ENCODE measurements around the gene FRG2. TPM values are rescaled to one million over a fixed set of nuclear protein-coding genes. Genes with fewer than 3 reads are reported as not detected.
"Not testable (repeated sequence)": the region's sequence is repeated elsewhere in the genome, so short reads cannot be mapped to it uniquely, and the experiment has no call there.

FRG2 gene
- total RNA-seq, 1 experiment from 2014 or later = not detected

DNA sequence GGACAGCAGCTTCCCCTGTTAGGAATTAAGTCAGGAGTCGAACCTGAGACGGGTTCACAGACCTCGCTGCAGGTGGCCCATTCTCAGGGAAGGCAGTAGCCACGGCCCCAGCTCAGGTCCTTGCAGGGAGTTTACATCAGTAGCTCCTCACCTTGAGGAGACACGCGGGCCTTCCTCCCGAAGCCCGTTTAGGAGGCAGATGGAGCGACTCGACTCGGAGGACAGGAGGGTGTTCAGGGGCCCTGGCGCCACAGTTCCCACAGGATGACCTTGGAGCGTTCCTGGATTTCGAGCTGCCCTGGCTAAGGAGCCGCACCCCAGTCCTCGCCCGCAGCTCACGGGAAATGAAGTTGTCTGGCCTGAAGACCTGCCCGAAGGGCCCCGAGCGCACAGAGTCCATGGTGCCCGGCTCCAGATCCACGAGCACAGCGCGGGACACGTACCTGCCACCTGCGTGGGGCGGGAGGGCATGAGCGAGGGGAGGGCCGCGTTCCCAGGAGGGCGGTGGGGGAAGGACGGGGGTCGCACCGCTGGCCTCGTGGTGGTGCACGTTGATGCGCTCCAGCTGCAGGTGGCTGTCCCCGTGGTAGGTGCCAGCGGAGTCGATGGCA is 43.0 kb downstream of the FRG2 start:
- H3K27me3 ChIP-seq (replicated peaks); H3K27ac ChIP-seq; H3K36me3 ChIP-seq; DNase-seq (ENCODE audit: low read depth in 1 of 2, low spot score in 2 of 2); H3K9me3 ChIP-seq (replicated peaks); H3K4me3 ChIP-seq; H3K4me1 ChIP-seq (replicated peaks): not testable (repeated sequence)

DNA sequence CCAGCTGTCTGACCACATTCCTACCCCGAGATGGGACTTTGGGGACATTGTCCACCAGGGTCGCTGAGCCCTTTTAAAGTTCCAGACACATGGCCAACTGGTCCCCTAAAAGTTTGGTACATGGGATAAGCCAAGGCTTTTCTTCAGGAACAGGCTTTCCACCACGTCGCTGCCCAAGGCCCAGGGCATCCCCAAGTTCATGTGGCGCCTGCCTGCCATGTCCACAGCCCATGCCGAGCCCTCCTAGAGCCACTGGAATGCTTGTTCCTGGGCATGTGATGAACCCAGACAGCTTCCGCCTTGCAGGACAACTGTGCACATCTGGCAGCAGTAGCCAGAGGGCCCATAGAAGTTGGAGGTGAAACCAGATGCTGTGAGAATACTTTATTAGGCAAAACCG is 45.1 kb downstream of the FRG2 start:
- Histone ChIP-seq H3K27ac (no peak overlapping the region), H3K4me1 (replicated peaks) (no peaks in the 10 kb centered on the region), H3K9me3 (replicated peaks) (no peaks in the 10 kb centered on the region), H3K4me3 (no peak overlapping the region), H3K27me3 (replicated peaks) (no peaks in the 10 kb centered on the region), H3K36me3 (no peaks in the 10 kb centered on the region)
- no peak for DNase-seq (ENCODE audit: low read depth in 1 of 2, low spot score in 2 of 2)

DNA sequence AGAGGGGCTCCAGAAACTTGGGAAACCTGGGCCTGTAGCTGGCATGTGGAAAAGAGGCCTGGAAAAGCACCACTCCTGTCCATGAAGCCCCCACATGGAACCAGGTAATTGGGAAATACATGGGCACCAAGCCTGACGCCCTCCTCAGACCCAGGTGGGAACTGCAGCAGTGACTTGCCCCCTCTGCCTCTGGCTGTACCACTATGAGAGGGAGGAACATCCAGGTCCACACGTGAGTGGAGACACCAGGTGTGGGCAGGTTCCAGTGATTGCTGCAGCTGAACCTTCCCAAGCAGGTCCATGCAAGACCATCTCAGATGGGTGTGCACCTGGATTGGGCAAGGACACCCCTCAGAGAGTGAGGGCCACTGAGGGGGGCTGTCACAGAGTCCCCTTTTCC is 46.8 kb downstream of the FRG2 start:
- DNase-seq (ENCODE audit: low read depth in 1 of 2, low spot score in 2 of 2); H3K9me3 ChIP-seq (replicated peaks); H3K4me1 ChIP-seq (replicated peaks); H3K36me3 ChIP-seq; H3K4me3 ChIP-seq; H3K27ac ChIP-seq; H3K27me3 ChIP-seq (replicated peaks): not testable (repeated sequence)

DNA sequence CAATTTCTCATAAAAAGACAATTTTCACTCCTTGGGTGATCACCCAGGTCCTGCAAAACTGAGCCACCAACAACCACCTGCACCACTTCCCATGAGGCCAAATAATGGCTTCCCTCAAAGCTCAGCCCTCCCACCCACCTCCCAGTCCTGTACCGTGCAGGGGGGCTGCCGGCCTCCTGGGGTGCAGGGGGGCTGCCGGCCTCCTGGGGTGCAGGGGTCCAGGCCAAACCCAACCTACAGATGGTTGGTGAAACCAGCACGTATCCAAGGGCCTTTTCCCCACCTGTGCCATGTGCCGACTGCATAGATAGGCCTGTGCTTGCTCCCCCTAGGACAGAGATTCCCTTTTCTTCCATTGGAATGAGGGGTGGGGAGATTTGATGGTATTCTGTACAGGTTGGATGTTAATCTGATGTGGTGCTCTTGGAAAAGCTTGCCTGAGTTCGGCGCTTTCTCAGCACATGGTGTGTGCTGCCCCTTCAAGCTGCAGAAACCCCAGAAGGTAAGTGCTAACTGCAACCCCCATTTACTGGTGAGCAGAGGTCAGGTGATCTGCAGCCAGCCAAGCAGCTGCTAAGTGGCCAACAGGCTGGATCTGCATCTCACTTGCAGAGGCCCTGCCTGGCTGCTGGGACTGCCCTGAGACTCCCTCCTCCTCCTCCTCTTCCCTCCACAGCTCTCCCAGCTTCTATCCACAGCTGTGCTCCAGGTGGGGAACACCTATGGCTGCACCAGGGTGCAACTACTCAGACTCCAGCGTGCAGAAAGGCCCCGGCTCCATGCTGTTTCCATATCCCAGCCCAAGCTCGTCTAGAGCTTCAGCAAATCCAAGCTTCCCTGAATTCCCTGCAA is 47.6 kb downstream of the FRG2 start:
- Histone ChIP-seq H3K9me3 (replicated peaks) (no peaks in the 10 kb centered on the region), H3K27me3 (replicated peaks) (no peaks in the 10 kb centered on the region), H3K36me3 (no peaks in the 10 kb centered on the region), H3K27ac (no peak overlapping the region), H3K4me1 (replicated peaks) (no peaks in the 10 kb centered on the region), H3K4me3 (no peak overlapping the region)
- DNase-seq (ENCODE audit: low read depth in 1 of 2, low spot score in 2 of 2) = no peak

Other genes with a start within 250 kb of the FRG2 start
- 48.7 and 116 TPM in 2 replicates for gene FRG1, start 86.4 kb downstream of the FRG2 start, total RNA-seq (2014; rRNA removed; shearing (Covaris generic))
- not detected in 2 replicates for gene DBET, start 37.2 kb upstream of the FRG2 start, total RNA-seq (2014; rRNA removed; shearing (Covaris generic))
- not detected in 2 replicates for gene DUX4, start 146.5 kb upstream of the FRG2 start, total RNA-seq (2014; rRNA removed; shearing (Covaris generic))